ENCODE results near the gene SLIT3. TPM values are rescaled to one million over a fixed set of nuclear protein-coding genes. Genes with fewer than 3 reads are reported as not detected.

Gene SLIT3
- total RNA-seq, 4 donors from 2014 or later: 6.8 to 23.1 (median 13.3) TPM

- no peak for TF ChIP-seq CTCF (IDR thresholded peaks at IDR 0.05)
- no peak for TF ChIP-seq POLR2A (IDR thresholded peaks at IDR 0.05)
- no peak overlapping the region for H3K27ac ChIP-seq
- H3K4me3 ChIP-seq: no peak overlapping the region
These were observed 287.1 kb downstream of the SLIT3 start for GRCh38 chr5:169013846-169014245.

GRCh38 chr5:169013208-169013728, 287.7 kb downstream of the SLIT3 start:
- no peak overlapping the region for H3K27ac ChIP-seq
- no peaks in the 10 kb centered on the region for H3K27me3 ChIP-seq
- H3K4me3 ChIP-seq: no peak overlapping the region
- no peak for TF ChIP-seq POLR2A (IDR thresholded peaks at IDR 0.05)
- no peak for TF ChIP-seq CTCF (IDR thresholded peaks at IDR 0.05)
- no peaks in the 10 kb centered on the region for H3K9me3 ChIP-seq
- H3K4me1 ChIP-seq: no peaks in the 10 kb centered on the region
- H3K36me3 ChIP-seq: no peaks in the 10 kb centered on the region
- DNase-seq: no peak

More at GRCh38 chr5:169013846-169014245, 287.1 kb downstream of the SLIT3 start:
- no peaks in the 10 kb centered on the region for H3K27me3 ChIP-seq
- DNase-seq: no peak
- no peaks in the 10 kb centered on the region for H3K36me3 ChIP-seq
- H3K9me3 ChIP-seq: no peaks in the 10 kb centered on the region
- H3K4me1 ChIP-seq: no peaks in the 10 kb centered on the region

GRCh38 chr5:169012450-169012849, 288.5 kb downstream of the SLIT3 start:
- DNase-seq: no peak
- Histone ChIP-seq H3K9me3 (no peaks in the 10 kb centered on the region), H3K27ac (no peak overlapping the region), H3K27me3 (no peaks in the 10 kb centered on the region), H3K36me3 (no peaks in the 10 kb centered on the region), H3K4me3 (no peak overlapping the region), H3K4me1 (no peaks in the 10 kb centered on the region)
- TF ChIP-seq CTCF (IDR thresholded peaks at IDR 0.05): no peak
- TF ChIP-seq POLR2A (IDR thresholded peaks at IDR 0.05): no peak

GRCh38 chr5:169011451-169011850, 289.5 kb downstream of the SLIT3 start:
- Histone ChIP-seq H3K36me3 (no peaks in the 10 kb centered on the region), H3K27ac (no peak overlapping the region), H3K9me3 (no peaks in the 10 kb centered on the region), H3K4me3 (no peak overlapping the region), H3K27me3 (no peaks in the 10 kb centered on the region), H3K4me1 (no peaks in the 10 kb centered on the region)
- TF ChIP-seq CTCF (IDR thresholded peaks at IDR 0.05) (no peak), POLR2A (IDR thresholded peaks at IDR 0.05) (no peak)
- no peak for DNase-seq

- DNase-seq: no peak
- TF ChIP-seq POLR2A (IDR thresholded peaks at IDR 0.05): no peak
- no peak for TF ChIP-seq CTCF (IDR thresholded peaks at IDR 0.05)
- Histone ChIP-seq H3K36me3 (no peaks in the 10 kb centered on the region), H3K4me1 (no peaks in the 10 kb centered on the region), H3K9me3 (no peaks in the 10 kb centered on the region), H3K27ac (no peak overlapping the region), H3K27me3 (no peaks in the 10 kb centered on the region), H3K4me3 (no peak overlapping the region)
These were observed 289.9 kb downstream of the SLIT3 start for GRCh38 chr5:169011009-169011408.

GRCh38 chr5:169009123-169009522, 291.8 kb downstream of the SLIT3 start:
- no peaks in the 10 kb centered on the region for H3K4me1 ChIP-seq
- no peaks in the 10 kb centered on the region for H3K9me3 ChIP-seq
- no peak for TF ChIP-seq POLR2A (IDR thresholded peaks at IDR 0.05)
- TF ChIP-seq CTCF (IDR thresholded peaks at IDR 0.05): no peak
- no peak overlapping the region for H3K4me3 ChIP-seq
- no peak for DNase-seq
- H3K36me3 ChIP-seq: no peaks in the 10 kb centered on the region
- no peak overlapping the region for H3K27ac ChIP-seq
- H3K27me3 ChIP-seq: no peaks in the 10 kb centered on the region

Measured in Peyer's patch (tissue), 4 donors.